Measurements from ENCODE around the gene THAP12.

GRCh38 chr11:76321340-76321739, 59.6 kb downstream of the THAP12 start:
- TF ChIP-seq, protein P1, sequence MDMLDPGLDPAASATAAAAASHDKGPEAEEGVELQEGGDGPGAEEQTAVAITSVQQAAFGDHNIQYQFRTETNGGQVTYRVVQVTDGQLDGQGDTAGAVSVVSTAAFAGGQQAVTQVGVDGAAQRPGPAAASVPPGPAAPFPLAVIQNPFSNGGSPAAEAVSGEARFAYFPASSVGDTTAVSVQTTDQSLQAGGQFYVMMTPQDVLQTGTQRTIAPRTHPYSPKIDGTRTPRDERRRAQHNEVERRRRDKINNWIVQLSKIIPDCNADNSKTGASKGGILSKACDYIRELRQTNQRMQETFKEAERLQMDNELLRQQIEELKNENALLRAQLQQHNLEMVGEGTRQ (CRISPR knock-in tag; IDR thresholded peaks at IDR 0.05): no peak
- TF ChIP-seq CTCF (IDR thresholded peaks at IDR 0.05) (no peak), ZNF232 (CRISPR knock-in tag; IDR thresholded peaks at IDR 0.05) (no peak), TCF7 (CRISPR knock-in tag; IDR thresholded peaks at IDR 0.05; ENCODE audit: low read depth) (no peak), ZNF423 (CRISPR knock-in tag; IDR thresholded peaks at IDR 0.05) (no peak), SMAD3 (CRISPR knock-in tag; IDR thresholded peaks at IDR 0.05; ENCODE audit: borderline replicate concordance) (no peak), MAX (CRISPR knock-in tag; IDR thresholded peaks at IDR 0.05) (no peak), ZNF138 (CRISPR knock-in tag; conservative IDR thresholded peaks at IDR 0.05) (no peak), CDX4 (CRISPR knock-in tag; IDR thresholded peaks at IDR 0.05; ENCODE audit: borderline replicate concordance) (no peak)
- TF ChIP-seq, protein P2, sequence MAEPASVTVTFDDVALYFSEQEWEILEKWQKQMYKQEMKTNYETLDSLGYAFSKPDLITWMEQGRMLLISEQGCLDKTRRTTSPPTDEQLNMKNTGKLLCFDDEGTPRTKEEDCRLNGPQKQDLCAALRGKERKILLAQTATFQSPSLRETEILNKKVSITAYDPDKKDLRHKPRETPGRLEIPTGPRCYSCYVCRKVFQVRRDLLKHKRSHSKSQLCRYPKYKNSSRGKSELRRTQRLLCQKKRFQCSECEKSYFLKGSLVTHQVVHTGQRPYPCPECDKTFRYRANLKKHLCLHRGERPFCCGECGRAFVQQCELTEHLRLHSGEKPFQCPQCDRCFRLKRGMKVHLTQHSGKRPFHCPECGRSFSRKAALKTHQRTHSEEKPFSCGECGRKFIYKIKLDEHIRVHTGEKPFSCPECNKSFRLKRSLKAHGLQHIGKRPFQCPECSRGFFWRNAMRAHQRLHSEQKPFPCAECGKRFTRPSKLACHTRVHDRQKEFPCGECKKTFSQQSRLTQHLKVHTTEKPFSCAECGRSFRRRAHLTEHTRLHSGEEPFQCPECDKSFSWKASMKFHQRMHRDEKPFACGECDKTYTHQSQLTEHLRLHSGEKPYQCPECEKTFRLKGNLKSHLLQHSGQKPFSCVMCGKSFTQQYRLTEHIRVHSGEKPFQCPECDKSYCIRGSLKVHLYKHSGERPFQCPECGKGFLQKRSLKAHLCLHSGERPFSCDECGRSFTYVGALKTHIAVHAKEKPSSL (CRISPR knock-in tag; conservative IDR thresholded peaks at IDR 0.05): no peak
